Left renal cortex interstitium (tissue), 4 donors: ENCODE data around the gene RIMKLA. TPM values are rescaled to one million over a fixed set of nuclear protein-coding genes. Genes with fewer than 3 reads are reported as not detected.
A peak's percentile ranks its signal among the peaks of the same experiment; 100 is the strongest.

ENCODE experiments used
- DNase-seq, 4 donors: peaks; one replicate each; pipeline ENCODE4 v3.0.0-alpha.2; 2013; ENCODE audit warnings: low read depth in 4 of 4, low spot score in 2 of 4, missing footprints in 1 of 4
- polyA plus RNA-seq, 4 donors: library from polyadenylated mRNA; unstranded; fragments of 120-200 nt; gene quantifications; one replicate each; pipeline ENCODE4 v1.2.1, GENCODE V29; 2013; ENCODE audit not compliant: insufficient read length in 4 of 4

RIMKLA gene, protein sequence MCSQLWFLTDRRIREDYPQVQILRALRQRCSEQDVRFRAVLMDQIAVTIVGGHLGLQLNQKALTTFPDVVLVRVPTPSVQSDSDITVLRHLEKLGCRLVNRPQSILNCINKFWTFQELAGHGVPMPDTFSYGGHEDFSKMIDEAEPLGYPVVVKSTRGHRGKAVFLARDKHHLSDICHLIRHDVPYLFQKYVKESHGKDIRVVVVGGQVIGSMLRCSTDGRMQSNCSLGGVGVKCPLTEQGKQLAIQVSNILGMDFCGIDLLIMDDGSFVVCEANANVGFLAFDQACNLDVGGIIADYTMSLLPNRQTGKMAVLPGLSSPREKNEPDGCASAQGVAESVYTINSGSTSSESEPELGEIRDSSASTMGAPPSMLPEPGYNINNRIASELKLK
- polyA plus RNA-seq = under 1 TPM; 0.44 to 0.85 (median 0.58) TPM

DNA sequence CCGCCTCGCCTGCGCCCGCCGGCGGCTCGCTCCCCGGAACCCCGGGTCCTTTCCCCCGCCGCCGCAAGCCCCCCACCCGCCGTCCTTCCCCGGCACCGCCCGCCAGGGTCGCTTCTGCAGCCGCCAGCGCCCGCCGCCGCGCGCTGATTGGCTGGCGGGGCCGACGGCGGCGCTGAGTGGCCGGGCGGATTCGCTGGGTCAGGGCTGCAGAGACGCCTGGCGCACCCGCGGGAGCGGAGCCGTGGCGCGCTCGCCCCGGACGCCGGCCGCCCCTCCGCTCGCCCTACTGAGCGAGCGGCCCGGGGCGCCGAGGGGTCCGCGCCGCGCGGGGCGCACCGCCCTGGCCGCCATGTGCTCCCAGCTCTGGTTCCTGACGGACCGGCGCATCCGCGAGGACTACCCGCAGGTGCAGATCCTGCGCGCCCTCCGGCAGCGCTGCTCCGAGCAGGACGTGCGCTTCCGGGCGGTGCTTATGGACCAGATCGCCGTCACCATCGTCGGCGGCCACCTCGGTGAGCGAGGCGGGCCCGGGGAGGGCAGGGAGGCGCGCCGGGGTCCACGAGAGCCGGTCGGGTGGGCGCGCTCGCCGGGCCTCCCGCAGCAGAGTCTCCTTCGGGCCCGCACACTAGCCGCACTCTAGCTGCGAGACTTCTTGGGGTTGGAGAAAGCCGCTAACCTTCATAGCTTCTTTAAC lies at the start of gene RIMKLA:
TSS of gene RIMKLA (plus strand) at position 207 of the 694 bp plus-strand sequence. CDS start at position 350, 143 bp downstream.
- DNase-seq = peak in 2 of 4 donors; percentile 20 to 22

DNA sequence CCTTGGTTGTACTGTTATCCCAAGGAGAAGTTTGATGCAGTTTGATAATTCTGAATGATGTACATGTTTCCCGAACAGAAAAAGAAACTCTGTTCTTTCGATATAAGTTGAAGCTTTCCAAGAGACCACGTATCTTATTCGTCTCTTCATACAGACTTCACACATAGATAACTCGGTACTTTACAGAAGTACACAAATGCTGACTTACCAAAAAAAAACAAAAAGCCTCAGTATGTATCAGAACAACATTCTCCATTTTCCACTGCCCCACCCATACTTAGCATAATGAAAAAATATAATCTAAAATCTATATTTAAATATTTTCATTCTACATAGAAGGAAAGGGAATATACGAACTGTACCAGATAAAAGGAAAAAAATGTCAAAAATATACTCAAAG lies 47.7 kb upstream of the RIMKLA start:
- no peak for DNase-seq

DNA sequence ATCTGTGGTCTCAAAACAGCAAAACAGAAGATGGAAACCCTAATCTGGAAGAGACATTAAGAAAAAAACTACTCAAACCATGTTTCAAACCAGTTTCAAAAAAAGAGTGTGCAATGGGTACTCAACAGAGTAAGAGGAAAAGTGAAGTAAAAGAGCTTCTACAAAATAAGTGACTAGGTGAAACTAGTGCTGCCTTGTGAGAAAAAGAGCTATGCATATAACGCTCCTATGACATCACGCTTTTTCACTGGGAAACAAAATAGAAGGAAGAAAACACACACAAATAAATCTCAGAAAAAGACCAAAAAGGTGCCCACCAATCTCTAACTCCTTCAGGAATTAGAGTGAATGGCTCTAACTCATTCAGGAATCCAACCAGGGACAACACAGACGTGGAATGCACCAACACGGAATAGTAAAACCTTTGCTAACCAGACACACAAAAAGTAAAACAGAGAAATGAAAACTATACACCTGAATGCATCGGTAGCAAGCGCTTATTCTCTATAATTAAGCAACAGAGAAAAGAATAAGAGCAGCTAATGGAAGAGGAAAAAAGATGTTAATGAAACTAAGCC lies 46.8 kb upstream of the RIMKLA start:
- DNase-seq = peak in 1 of 4 donors; percentile 7

DNA sequence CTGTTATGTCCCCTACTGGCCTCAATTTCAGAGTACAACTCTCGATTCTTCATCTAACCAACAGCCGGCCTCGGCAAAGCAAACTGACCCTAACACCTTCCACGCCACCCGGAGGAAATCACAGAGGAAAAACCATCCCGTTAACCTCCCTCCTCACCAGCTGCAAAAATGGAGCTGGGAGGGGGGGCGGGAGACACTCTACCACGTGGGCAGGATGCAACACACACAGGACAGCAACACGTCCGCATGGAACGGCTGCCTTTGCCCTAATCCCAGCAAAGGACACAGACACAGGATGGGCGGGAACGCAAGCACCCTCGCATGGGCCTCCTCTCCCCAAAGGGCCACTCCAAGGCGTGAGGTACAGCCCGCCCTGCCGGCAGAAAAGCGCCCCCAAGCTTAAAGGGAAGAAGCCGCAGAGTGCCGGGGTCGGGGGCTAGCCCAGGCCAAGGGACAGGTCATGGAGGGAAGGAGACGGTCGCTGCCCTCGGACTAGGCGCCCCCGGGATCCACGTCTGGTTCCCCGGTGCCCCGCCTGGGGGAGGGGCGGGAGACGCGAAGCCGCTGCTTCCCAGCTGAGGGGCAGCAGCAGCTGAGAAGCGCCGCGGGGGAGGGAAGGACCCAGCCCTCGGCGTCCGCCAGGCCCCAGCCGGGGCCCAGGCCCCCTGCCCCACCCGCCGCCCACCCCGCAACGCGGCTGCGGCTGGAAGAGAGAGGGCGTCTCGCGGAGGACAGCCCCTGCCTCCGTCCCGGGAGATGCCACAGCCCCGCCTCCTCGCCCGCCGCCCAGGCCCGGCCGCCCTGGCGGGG lies 46.1 kb upstream of the RIMKLA start:
- DNase-seq = peak in 3 of 4 donors; percentile 23 to 34 (median 31)

DNA sequence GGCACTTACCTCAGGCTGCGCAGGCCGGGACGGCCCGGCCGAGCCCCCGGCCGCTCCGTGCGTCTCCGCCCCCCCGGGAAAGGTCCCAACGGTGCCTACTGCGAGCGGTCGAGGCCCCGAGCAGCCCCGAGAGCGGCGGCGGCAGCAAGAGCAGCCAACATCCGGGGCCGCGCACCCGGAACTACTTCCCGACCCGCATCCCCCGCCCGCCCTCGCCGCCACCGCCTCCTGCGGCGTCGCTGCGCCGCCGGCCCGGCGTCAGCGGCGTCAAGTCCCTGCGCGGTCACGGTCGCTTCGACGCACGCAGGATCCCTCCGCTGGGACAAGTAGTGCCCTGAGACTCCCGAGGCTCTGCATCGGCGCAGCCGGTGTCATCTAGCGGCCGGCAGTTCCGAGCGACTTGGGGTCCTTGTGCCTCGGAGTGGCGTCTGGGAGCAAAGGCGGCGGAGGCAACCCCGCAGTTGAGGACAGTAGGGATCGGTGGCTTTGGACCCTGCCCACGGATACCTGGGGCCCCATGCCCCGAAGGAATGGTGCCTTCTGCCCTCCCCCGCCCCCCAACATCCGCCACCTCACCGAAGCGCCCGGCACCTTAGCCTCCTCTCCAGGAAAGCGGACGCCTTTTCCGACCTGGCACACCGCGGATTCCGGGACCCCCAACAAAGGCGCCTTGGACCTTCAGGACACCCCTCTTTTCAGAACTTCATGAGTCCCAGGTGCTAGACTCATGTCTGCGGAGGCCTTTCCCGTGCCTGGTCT lies 45.4 kb upstream of the RIMKLA start, which contains the start of gene FOXJ3:
TSS of gene FOXJ3 (minus strand) at position 186 of the 759 bp plus-strand sequence. CDS start 24,142 bp downstream, outside the sequence.
- peak; percentile 88 to 96 (median 92) for DNase-seq

DNA sequence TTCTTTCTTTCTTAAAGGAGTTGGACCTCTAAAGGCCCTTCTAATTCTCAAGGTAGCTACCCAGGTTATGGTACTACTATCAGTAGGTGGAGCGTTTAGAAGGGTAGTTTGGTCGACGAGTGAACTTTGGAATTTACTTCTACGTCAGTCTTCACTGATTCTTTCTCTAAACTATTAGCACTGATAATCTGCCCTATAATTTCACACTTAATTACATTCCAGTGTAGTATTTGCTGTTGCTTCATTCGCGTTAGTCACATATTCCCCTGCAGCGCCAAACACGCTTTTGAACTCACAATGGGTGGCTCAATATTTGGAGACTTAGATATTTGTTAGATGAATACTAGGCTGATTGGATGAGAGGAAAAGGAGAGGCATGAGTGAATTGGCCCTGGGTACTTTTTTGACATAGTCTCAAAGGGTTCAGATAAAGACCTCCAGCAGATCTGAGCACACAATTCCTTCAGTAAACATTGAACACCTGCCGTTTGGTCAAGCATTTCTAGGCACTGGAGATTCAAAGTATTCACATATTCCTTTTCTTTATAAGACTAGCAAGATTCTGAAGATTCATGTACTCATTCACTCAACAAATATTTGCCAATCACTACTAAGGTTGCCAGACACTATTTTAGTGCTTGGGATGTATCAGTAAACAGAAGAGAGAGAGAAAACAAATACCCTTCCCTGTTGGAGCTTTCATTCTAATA lies 44.6 kb upstream of the RIMKLA start:
- DNase-seq = peak in 3 of 4 donors; percentile 33 to 48 (median 45)

DNA sequence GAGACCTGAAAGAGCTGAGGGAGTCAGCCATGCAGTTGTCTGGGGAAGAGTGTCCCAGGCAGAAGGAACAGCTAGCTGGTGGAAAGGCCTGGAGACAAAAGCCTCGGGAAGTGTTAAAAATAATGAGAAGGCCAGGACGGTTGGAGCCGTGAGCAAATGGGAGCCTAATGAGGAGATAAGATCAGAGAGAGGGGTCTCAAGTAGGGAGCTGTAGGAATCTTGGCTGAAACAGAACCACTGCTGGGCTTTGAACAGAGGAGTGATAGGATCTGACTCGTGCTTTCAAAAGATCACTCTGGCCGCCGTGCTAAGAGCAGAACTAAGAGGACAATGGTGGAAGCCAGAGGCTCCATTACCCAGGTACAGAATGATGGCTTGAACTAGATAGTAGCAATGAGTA lies 43.6 kb upstream of the RIMKLA start:
- no peak for DNase-seq

DNA sequence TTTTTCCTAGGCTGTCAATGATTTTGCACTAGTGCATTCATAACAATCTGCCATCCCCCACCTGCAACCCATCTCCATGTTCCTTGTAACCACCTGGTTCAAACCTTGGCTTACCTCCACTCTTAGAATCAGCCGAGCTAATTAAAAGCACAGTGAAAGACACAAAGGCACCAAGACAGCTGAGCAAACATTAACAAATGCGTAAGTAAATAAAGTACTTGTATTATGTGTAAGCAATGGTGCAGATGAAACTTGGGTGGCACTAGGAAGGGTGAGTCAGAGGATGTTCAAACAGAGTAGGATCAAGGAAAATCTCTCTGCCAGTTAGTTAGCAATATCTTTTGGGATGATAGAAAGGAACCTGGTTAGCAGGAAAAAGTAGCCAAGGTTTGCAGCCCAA lies 40.5 kb upstream of the RIMKLA start:
- no peak for DNase-seq

DNA sequence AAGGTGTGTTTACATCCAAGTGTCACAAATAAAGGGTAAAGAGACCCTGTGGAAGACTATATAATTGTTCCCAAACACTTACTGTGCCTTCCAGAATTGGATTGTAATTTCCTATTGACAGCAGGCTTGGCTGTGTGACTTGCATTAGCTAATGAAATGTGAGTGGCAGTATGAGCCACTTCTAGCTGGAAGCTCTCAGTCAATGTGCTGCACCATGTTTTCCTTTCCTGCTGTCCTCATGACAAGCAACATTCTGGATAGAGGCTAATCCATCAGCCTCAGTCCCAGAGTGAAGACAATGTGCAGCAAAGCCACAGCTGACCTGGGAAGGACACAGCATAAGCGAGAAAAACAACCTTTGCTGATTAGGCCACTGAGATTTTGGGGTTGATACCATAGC lies 39.7 kb upstream of the RIMKLA start:
- DNase-seq = no peak

DNA sequence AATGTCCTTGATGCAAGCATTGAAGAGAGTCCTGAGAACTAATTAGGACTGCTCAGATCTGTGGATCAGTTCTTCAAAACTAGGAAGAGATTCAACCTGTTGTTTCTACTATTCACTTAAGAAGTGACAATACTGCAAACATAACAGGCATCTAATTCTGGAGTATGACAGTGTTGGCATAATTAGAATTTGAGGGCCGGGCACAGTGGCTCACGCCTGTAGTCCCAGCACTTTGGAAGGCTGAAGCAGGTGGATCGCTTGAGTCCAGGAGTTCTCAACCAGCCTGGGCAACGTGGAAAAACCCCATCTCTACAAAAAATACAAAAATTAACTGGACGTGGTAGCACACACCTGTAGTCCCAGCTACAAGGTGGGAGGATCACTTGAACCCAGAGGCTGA lies 37.5 kb upstream of the RIMKLA start:
- no peak for DNase-seq

DNA sequence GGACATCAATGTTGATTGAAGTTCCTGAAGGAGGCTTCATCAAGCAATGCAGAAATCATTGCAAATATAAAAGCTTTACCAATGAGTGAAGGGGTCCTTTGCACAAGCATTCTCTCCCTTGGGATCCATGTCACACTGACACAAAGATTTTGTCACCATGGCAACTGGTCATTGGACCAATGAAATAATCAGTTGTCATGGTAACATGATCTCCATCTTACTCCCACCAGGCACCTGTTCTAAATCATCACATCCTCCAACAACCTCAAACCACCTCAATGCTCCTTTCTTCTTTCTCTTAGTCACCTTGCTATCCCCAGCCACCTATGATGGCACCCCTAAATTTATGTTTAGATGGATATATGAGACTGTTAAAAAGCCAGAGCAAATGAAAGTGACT lies 32.1 kb upstream of the RIMKLA start:
- DNase-seq = no peak

DNA sequence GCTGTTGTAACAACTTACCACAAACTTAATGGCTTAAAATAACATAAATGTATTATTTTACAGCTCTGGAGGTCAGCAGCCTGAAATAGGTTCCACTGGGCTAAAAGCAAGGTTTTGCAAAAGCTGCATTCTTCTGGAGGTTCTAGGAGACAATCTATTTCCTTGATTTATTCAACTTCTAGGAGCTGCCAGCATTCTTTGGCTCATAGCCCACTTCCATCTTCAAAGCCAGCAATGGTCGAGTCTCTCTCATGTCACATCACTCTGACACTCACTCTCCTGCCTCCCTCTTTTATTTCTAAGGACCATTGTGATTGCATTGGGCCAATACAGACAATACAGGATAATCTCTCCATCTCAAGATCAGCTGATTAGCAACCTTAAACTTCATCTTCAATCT lies 30.5 kb upstream of the RIMKLA start:
- DNase-seq = no peak

DNA sequence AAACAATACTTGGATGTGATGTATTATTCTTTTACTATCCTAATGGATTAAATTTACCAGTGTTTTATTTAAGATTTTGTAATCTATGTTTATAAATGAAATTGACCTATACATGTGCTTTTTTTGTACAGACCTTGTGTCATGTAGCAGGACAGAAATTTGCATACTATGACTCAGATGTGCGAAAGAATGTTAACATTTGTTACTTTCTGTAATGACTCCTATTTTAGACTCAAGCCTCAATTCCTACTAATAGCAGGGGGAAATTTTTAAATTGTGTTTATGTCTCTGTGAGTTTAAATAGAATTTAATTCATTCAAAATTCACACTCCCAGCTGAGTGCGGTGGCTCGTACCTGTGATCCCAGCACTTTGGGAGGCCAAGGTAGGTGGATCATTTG lies 21.8 kb upstream of the RIMKLA start:
- DNase-seq = no peak

DNA sequence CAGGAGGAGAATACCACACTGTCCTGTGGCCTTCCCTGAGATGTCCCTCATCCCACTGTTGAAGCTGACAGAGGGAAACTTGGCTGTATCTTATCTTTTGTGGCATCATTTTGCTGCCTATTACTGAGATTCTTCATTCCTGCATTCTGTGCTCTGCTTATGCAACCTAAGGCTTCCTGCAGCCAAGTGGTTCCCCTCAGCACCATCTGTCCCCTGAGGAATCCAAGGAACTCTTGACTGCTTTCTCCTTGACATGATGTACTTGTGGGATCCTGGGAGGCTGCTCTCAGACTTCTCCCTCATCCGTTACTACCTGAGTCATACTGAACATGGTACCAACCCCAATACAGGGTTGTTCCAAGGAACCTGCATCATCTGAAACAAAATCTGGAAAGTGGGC lies 21.1 kb upstream of the RIMKLA start:
- DNase-seq = no peak

DNA sequence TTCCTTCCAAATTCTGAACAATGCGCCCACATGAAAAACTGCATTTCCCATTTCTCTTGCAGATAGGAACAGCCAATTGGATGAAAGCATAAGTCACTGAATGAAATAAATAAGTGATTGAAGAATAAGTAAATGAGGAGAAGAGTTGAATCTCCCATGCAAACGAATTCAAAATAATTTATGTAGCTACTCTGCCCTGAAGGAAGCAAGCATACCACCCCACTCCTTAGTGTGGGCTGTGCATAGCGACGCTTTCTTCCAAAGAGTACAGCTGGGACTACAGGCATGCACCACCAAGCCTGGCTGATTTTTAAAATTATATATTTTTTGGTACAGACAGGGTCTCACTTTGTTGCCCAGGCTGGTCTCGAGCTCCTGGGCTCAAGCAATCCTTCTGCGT lies 16.5 kb upstream of the RIMKLA start:
- DNase-seq = no peak

DNA sequence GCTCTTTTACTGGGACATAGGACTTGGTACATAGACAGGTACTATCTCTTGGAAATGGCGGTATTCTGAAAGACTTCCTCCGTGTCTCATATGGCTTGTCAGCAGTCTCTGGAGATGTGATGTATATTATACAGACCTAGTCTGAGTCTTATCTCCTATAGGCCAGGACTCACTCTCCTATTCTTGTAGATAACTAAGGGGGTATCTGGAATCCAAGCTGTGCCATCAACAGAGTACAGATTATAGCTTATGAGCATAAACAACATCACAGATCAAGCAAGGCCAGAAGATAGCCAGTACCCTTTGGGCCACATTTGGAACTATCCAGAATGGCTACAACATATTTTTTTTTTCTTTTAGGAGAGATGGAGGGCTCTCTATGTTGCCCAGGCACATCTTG lies 16.1 kb upstream of the RIMKLA start:
- no peak for DNase-seq

DNA sequence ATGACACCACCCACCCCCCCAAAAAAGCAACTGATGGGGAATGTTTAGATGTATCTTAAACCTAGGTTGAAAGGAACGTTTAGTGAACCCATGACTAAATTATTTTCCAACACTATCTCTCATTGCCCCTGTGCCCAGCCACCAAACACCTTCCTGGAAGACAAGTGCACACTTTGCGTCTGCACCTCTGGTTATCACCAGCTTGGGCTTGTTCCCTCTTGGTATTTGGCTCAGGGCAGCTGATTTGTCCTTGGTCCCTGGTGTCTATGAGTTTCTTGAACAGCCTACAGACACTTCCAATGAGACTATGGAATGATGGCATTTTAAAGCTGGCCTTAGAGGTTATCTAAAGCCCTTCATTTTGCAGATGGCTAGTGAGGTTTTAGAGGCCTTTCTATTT lies 15.5 kb upstream of the RIMKLA start:
- DNase-seq = no peak

DNA sequence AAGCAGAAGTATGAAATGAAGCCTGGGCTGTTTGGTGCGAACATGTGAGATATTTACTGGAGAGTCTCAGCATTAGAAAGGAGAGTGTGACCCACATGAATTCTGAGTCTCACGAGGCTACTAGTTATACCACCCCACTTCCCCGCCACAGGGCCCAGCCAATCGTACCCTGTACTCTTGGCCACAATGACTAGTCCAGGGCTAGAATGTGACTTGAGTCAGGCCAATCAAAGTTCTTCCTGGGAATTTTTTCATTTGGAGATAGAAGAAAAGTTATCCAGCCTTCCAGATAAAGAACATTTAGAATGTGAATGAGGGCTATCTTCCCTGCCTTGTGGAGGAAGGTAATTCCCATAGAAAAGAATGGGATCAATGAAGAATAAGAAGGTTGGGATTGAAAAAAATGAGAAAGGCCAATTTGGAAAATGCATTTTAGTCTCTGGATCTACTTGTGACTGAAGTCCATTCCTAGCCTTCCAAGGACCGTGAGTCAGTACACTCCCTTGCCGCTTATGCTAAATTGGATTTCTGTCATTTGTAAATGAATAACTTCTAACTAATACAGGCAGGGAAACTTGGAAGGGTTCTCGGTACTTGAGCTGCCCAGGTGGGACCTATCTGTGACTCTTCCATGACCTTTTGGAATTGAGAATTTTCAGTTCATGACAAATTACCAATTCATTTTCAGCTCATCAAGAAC lies 12.3 kb upstream of the RIMKLA start:
- peak in 1 of 4 donors; percentile 15 for DNase-seq

DNA sequence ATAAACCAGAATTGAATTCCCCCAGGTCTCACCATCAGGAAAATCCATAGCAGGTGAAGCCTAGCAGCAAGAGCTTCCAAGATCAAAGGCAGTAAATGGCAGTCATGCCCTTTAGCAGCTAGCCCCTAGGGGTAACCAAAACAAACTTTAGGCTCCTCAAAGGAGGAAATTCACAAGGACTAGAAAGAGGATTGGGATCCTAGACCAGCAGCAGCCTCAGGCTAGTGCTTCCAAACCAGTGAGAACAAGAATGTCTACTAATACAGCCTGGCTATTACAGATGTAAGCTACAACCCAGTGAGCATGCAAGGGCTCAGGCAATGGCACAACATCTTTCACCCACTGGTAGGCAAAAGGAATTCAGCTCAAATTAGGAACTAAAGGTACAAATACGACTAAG lies 11.1 kb upstream of the RIMKLA start:
- no peak for DNase-seq
